ENCODE measurements around the gene UROC1. TPM values are rescaled to one million over a fixed set of nuclear protein-coding genes. Genes with fewer than 3 reads are reported as not detected.
A peak's percentile ranks its signal among the peaks of the same experiment; 100 is the strongest.

UROC1 gene
- total RNA-seq, 2 experiments from 2014 or later, result 0.09 TPM; not detected in 1

- intact Hi-C loops (cut with micrococcal nuclease; ENCODE audit: unreplicated experiment), result no loop called here
- Histone ChIP-seq H3K27ac (ENCODE audit: low read depth, low read length, poor library complexity, severe bottlenecking) (no peak overlapping the region), H2AFZ (ENCODE audit: low read length) (no peak overlapping the region; the same call in 1 of the 2 replicates), H3K9me2 (ENCODE audit: insufficient read depth, low read length) (no peaks in the 10 kb centered on the region), H3K36me3 (ENCODE audit: insufficient read depth, low read length) (no peaks in the 10 kb centered on the region), H3K4me2 (ENCODE audit: low read length) (no peak overlapping the region), H3K4me1 (ENCODE audit: insufficient read depth, low read length, poor library complexity, severe bottlenecking) (peaks cover 44% of the 10 kb centered on the region), H3K4me3 (ENCODE audit: low read depth, low read length, poor library complexity, severe bottlenecking) (no peak overlapping the region), H3K79me2 (ENCODE audit: insufficient read depth, low read depth, low read length) (no peaks in the 10 kb centered on the region), H3K9me3 (ENCODE audit: low read length) (no peaks in the 10 kb centered on the region), H4K20me1 (ENCODE audit: insufficient read depth, low read length) (no peaks in the 10 kb centered on the region)
- CTCF ChIA-PET (ENCODE audit: unreplicated experiment), result no interaction called here
- POLR2A ChIA-PET, result interaction anchor here (0.6 kb wide), 1 partner anchor 14 kb away, joined by 3 read pairs; no protein-coding TSS in a partner anchor
- BruUV-seq (replicated peaks), result no TSS peak
- TF ChIP-seq, protein P1, sequence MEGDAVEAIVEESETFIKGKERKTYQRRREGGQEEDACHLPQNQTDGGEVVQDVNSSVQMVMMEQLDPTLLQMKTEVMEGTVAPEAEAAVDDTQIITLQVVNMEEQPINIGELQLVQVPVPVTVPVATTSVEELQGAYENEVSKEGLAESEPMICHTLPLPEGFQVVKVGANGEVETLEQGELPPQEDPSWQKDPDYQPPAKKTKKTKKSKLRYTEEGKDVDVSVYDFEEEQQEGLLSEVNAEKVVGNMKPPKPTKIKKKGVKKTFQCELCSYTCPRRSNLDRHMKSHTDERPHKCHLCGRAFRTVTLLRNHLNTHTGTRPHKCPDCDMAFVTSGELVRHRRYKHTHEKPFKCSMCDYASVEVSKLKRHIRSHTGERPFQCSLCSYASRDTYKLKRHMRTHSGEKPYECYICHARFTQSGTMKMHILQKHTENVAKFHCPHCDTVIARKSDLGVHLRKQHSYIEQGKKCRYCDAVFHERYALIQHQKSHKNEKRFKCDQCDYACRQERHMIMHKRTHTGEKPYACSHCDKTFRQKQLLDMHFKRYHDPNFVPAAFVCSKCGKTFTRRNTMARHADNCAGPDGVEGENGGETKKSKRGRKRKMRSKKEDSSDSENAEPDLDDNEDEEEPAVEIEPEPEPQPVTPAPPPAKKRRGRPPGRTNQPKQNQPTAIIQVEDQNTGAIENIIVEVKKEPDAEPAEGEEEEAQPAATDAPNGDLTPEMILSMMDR (conservative IDR thresholded peaks at IDR 0.05; ENCODE audit: low read length), result no peak
- TF ChIP-seq EZH2phosphoT487 (IDR thresholded peaks at IDR 0.05; ENCODE audit: borderline replicate concordance, low read depth, low read length), result no peak
- DNase-seq (ENCODE audit: low spot score), result no peak
Measured at GRCh38 chr3:126498461-126498860, 19.1 kb downstream of the UROC1 start.

DNA sequence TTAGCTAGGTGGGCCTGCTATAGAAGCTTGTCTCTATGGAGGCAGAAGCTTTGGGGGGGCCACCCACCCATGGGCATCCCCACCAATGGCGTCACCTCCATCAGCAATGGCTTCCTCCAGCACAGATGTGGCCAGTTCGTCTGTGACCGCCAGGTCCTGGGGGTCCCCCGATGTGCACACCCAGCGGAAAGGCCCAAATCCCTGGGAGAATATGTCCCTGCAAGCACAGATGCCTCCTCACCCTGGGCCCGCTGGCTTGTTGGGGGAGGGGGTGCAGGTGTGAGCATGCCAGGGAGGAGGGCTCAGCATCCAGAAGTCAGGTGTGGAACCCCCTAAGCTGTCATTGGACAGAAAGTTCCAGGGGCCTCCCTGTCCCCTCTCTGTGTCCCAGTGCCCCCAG lies 19.6 kb downstream of the UROC1 start:
- no peak for DNase-seq (ENCODE audit: low spot score)
- BruUV-seq (replicated peaks), result no TSS peak
- Histone ChIP-seq H3K79me2 (ENCODE audit: insufficient read depth, low read depth, low read length) (no peaks in the 10 kb centered on the region), H4K20me1 (ENCODE audit: insufficient read depth, low read length) (no peaks in the 10 kb centered on the region), H3K27ac (ENCODE audit: low read depth, low read length, poor library complexity, severe bottlenecking) (no peak overlapping the region), H3K9me3 (ENCODE audit: low read length) (no peaks in the 10 kb centered on the region), H3K4me2 (ENCODE audit: low read length) (no peak overlapping the region), H2AFZ (ENCODE audit: low read length) (no peak overlapping the region), H3K9me2 (ENCODE audit: insufficient read depth, low read length) (no peaks in the 10 kb centered on the region), H3K4me1 (ENCODE audit: insufficient read depth, low read length, poor library complexity, severe bottlenecking) (peaks cover 49% of the 10 kb centered on the region), H3K36me3 (ENCODE audit: insufficient read depth, low read length) (no peaks in the 10 kb centered on the region), H3K4me3 (ENCODE audit: low read depth, low read length, poor library complexity, severe bottlenecking) (no peak overlapping the region)
- intact Hi-C loops (cut with micrococcal nuclease; ENCODE audit: unreplicated experiment), result no loop called here
- POLR2A ChIA-PET, result interaction anchor here (0.6 kb wide), 1 partner anchor 14 kb away, joined by 3 read pairs; no protein-coding TSS in a partner anchor
- TF ChIP-seq, protein P1 (conservative IDR thresholded peaks at IDR 0.05; ENCODE audit: low read length), result no peak
- no peak for TF ChIP-seq EZH2phosphoT487 (IDR thresholded peaks at IDR 0.05; ENCODE audit: borderline replicate concordance, low read depth, low read length)
- CTCF ChIA-PET (ENCODE audit: unreplicated experiment), result no interaction called here

DNA sequence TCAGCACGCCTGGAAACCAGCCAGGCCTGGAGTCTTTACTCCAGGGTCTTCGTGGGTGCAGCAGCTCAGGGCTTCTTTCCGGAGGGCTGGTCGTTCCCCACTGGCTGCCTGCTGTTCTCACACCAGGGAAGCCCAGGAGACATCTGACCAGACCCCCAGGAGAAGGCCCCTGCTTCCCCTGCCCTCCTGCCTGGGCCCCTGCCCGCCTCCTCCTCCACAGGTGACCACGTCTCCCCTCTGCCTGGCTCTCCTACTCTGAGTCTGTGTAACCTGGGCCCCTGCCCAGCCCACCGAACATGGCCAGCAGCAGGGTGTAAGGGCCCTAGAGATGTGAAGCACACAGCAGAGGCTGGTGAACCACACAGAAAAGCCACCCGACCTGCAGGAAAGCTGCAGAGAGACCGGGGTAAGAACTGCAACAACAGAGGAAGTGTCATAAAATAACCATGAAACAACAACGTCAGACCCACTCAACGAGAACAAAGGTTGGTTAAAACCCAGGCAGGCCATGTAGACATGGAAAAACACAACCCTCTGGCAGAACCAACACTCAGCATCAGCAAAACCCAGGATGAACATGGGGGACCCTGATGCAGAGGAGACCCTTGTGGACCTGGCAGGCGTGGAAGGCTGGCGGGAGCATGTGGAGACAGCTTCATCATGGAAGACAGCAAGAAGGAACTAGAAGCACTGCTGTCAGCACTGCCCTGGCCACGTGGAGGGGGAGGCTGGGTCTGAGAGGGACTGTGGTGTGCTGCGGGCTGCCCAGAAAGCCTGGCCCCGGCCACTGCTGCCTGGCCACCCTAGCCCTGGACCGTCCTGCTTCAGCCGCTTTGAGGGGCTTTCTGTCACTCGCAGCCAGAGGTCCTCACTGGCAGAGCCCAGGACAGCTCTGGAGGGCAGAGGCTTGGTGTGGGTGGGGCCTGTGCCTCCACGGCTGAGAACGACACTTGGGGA lies 20.4 kb downstream of the UROC1 start:
- TF ChIP-seq, protein P1 (conservative IDR thresholded peaks at IDR 0.05; ENCODE audit: low read length), result no peak
- no peak for TF ChIP-seq EZH2phosphoT487 (IDR thresholded peaks at IDR 0.05; ENCODE audit: borderline replicate concordance, low read depth, low read length)
- peaks cover 51% of the 10 kb centered on the region for H3K4me1 ChIP-seq (ENCODE audit: insufficient read depth, low read length, poor library complexity, severe bottlenecking)
- ChIA-PET POLR2A (no interaction called here), CTCF (ENCODE audit: unreplicated experiment) (interaction anchor here (0.5 kb wide), 1 partner anchor 464 kb away, joined by 4 read pairs; no protein-coding TSS in a partner anchor)
- H3K27ac ChIP-seq (ENCODE audit: low read depth, low read length, poor library complexity, severe bottlenecking), result no peak overlapping the region
- no peaks in the 10 kb centered on the region for H4K20me1 ChIP-seq (ENCODE audit: insufficient read depth, low read length)
- H3K36me3 ChIP-seq (ENCODE audit: insufficient read depth, low read length), result no peaks in the 10 kb centered on the region
- H3K4me3 ChIP-seq (ENCODE audit: low read depth, low read length, poor library complexity, severe bottlenecking), result no peak overlapping the region
- DNase-seq (ENCODE audit: low spot score), result peak; percentile 33
- no peaks in the 10 kb centered on the region for H3K9me3 ChIP-seq (ENCODE audit: low read length)
- no TSS peak for BruUV-seq (replicated peaks)
- H3K9me2 ChIP-seq (ENCODE audit: insufficient read depth, low read length), result no peaks in the 10 kb centered on the region
- no peaks in the 10 kb centered on the region for H3K79me2 ChIP-seq (ENCODE audit: insufficient read depth, low read depth, low read length)
- peak overlapping the region; percentile 33 for H3K4me2 ChIP-seq (ENCODE audit: low read length)
- 0 out of 2 replicates have a peak overlapping the region, but pooled peaks have one; percentile 38 for H2AFZ ChIP-seq (ENCODE audit: low read length)
- intact Hi-C loops (cut with micrococcal nuclease; ENCODE audit: unreplicated experiment), result no loop called here

Measured in OCI-LY7 (cell line).